SK-N-SH (cell line): ENCODE measurements around the gene MYADML2.

Experiments
- CHD2 ChIP-seq: fragments of 150-350 bp; IDR thresholded peaks from 2 replicates; pipeline ENCODE4 v1.6.1; 2018; ENCODE audit warnings: low read length; ENCODE audit not compliant: partially characterized antibody
- EP300 ChIP-seq, 2 experiments: IDR thresholded peaks; 2 replicates each; pipeline versions ENCODE4 v1.4.0 to v1.6.1; 2012; ENCODE audit warnings: borderline replicate concordance in 1 of 2, low read depth in 1 of 2, low read length in 1 of 2
- EZH2phosphoT487 ChIP-seq: fragments of 200-600 bp; sonication (generic); IDR thresholded peaks from 2 replicates; pipeline ENCODE4 v1.6.1; 2017; ENCODE audit warnings: low read depth, mixed run types, mild to moderate bottlenecking, antibody characterized with exemption, moderate library complexity, borderline replicate concordance
- FOSL2 ChIP-seq: IDR thresholded peaks from 2 replicates; pipeline ENCODE4 v1.4.0; 2012; ENCODE audit warnings: low read depth, mild to moderate bottlenecking, moderate library complexity, borderline replicate concordance
- GABPA ChIP-seq: IDR thresholded peaks from 2 replicates; pipeline ENCODE4 v1.4.0; 2012; ENCODE audit warnings: low read depth, mild to moderate bottlenecking
- NRF1 ChIP-seq: IDR thresholded peaks from 2 replicates; pipeline ENCODE4 v1.6.1; 2012; ENCODE audit warnings: low read depth, mild to moderate bottlenecking, low read length
- TCF12 ChIP-seq: IDR thresholded peaks from 2 replicates; pipeline ENCODE4 v1.4.0; 2012
- YY1 ChIP-seq: IDR thresholded peaks from 2 replicates; pipeline ENCODE4 v1.4.0; 2012; ENCODE audit warnings: low read depth, mild to moderate bottlenecking
- TF ChIP-seq, protein P1 (sequence below): fragments of 200-600 bp; sonication (generic); IDR thresholded peaks from 2 replicates; pipeline ENCODE4 v1.6.1; 2017; ENCODE audit warnings: antibody characterized with exemption, mild to moderate bottlenecking, moderate library complexity
- TF ChIP-seq, protein P2 (sequence below): IDR thresholded peaks from 2 replicates; pipeline ENCODE4 v1.6.1; 2012; ENCODE audit warnings: mild to moderate bottlenecking, low read depth, low read length, moderate library complexity
- TF ChIP-seq, protein P3 (sequence below): IDR thresholded peaks from 2 replicates; pipeline ENCODE4 v1.4.0; 2012; ENCODE audit warnings: low read depth, borderline replicate concordance

DNA sequence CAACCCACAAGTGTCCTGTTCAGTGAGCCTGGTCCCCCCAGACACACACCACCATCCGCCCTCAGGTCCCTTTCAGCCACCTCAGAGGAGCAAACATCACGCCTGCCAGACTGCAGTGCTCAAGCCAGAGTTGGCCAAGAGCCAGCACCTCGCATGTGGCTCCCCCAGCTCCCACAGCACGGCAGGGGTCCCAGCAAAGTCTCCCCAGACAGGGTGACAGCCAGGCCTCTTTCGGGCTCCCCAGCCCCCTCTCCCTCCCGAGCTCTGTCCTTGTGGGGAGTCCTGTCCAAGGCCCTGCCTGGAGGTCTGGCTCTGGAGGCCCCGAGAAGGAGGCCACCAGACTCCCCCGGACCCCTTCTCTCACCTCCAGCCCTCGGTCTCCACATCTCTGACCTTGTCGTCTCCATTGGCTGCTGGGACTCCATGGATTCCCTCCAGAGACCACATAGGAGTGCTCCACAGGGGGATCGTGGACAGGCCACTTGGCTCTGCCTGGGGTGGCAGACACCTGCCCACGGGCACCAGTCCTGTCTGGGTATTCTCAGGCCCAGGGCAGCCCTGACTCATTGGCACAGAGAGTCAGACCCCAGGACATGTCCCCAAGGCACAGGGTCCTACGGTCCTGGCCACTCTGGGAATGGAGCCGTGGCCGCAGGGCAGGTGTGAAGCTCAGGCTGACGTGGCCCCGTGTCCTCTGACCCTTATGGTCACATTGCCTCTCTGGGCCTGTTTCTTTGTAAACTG, 1.8 kb upstream of the MYADML2 start:
- TF ChIP-seq, protein P1, sequence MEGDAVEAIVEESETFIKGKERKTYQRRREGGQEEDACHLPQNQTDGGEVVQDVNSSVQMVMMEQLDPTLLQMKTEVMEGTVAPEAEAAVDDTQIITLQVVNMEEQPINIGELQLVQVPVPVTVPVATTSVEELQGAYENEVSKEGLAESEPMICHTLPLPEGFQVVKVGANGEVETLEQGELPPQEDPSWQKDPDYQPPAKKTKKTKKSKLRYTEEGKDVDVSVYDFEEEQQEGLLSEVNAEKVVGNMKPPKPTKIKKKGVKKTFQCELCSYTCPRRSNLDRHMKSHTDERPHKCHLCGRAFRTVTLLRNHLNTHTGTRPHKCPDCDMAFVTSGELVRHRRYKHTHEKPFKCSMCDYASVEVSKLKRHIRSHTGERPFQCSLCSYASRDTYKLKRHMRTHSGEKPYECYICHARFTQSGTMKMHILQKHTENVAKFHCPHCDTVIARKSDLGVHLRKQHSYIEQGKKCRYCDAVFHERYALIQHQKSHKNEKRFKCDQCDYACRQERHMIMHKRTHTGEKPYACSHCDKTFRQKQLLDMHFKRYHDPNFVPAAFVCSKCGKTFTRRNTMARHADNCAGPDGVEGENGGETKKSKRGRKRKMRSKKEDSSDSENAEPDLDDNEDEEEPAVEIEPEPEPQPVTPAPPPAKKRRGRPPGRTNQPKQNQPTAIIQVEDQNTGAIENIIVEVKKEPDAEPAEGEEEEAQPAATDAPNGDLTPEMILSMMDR = no peak
- no peak for TF ChIP-seq EZH2phosphoT487
- TF ChIP-seq, protein P2, sequence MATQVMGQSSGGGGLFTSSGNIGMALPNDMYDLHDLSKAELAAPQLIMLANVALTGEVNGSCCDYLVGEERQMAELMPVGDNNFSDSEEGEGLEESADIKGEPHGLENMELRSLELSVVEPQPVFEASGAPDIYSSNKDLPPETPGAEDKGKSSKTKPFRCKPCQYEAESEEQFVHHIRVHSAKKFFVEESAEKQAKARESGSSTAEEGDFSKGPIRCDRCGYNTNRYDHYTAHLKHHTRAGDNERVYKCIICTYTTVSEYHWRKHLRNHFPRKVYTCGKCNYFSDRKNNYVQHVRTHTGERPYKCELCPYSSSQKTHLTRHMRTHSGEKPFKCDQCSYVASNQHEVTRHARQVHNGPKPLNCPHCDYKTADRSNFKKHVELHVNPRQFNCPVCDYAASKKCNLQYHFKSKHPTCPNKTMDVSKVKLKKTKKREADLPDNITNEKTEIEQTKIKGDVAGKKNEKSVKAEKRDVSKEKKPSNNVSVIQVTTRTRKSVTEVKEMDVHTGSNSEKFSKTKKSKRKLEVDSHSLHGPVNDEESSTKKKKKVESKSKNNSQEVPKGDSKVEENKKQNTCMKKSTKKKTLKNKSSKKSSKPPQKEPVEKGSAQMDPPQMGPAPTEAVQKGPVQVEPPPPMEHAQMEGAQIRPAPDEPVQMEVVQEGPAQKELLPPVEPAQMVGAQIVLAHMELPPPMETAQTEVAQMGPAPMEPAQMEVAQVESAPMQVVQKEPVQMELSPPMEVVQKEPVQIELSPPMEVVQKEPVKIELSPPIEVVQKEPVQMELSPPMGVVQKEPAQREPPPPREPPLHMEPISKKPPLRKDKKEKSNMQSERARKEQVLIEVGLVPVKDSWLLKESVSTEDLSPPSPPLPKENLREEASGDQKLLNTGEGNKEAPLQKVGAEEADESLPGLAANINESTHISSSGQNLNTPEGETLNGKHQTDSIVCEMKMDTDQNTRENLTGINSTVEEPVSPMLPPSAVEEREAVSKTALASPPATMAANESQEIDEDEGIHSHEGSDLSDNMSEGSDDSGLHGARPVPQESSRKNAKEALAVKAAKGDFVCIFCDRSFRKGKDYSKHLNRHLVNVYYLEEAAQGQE = no peak
- no peak for TF ChIP-seq FOSL2
- TF ChIP-seq GABPA = no peak
- TF ChIP-seq EP300 (IDR thresholded peaks at IDR 0.05; ENCODE audit: borderline replicate concordance in 1 of 2, low read depth in 1 of 2, low read length in 1 of 2) = no peak
- TF ChIP-seq TCF12 = no peak
- TF ChIP-seq YY1 = no peak
- TF ChIP-seq CHD2 = no peak
- TF ChIP-seq NRF1 = no peak
- TF ChIP-seq, protein P3, sequence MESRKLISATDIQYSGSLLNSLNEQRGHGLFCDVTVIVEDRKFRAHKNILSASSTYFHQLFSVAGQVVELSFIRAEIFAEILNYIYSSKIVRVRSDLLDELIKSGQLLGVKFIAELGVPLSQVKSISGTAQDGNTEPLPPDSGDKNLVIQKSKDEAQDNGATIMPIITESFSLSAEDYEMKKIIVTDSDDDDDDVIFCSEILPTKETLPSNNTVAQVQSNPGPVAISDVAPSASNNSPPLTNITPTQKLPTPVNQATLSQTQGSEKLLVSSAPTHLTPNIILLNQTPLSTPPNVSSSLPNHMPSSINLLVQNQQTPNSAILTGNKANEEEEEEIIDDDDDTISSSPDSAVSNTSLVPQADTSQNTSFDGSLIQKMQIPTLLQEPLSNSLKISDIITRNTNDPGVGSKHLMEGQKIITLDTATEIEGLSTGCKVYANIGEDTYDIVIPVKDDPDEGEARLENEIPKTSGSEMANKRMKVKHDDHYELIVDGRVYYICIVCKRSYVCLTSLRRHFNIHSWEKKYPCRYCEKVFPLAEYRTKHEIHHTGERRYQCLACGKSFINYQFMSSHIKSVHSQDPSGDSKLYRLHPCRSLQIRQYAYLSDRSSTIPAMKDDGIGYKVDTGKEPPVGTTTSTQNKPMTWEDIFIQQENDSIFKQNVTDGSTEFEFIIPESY = no peak
